Neural cell (in vitro differentiated cells): Measurements from ENCODE around the gene RIN3. TPM values are rescaled to one million over a fixed set of nuclear protein-coding genes. Genes with fewer than 3 reads are reported as not detected.

Source experiments
- H2AFZ ChIP-seq: fragments of 200-600, 300-800 bp; sonication (generic), shearing (Covaris generic); 2 replicates; pipeline ENCODE4 v1.6.0; 2014; ENCODE audit warnings: low read depth, mild to moderate bottlenecking, antibody characterized with exemption, low read length, moderate library complexity
- H3F3A ChIP-seq: fragments of 200-600 bp; shearing (Covaris generic); 2 replicates; pipeline ENCODE4 v1.6.1; 2016; ENCODE audit warnings: mild to moderate bottlenecking, moderate library complexity, mixed read lengths, antibody characterized with exemption, low read length; ENCODE audit not compliant: insufficient read depth, poor library complexity, severe bottlenecking
- H3K27ac ChIP-seq: fragments of 200-600, 300-800 bp; sonication (generic), shearing (Covaris generic); 2 replicates; pipeline ENCODE4 v1.5.1; 2014; ENCODE audit warnings: mild to moderate bottlenecking, low read length, moderate library complexity
- H3K27me3 ChIP-seq: fragments of 300-800, 200-600 bp; sonication (generic), shearing (Covaris generic); 2 replicates; pipeline ENCODE4 v1.6.0; 2014; ENCODE audit warnings: mild to moderate bottlenecking, low read depth, low read length, moderate library complexity; ENCODE audit not compliant: insufficient read depth
- H3K36me3 ChIP-seq: fragments of 300-800, 200-600 bp; sonication (generic), shearing (Covaris generic); 2 replicates; pipeline ENCODE4 v1.5.1; 2014; ENCODE audit warnings: mild to moderate bottlenecking, antibody characterized with exemption, low read length, moderate library complexity; ENCODE audit not compliant: insufficient read depth
- H3K4me2 ChIP-seq: fragments of 300-800, 200-600 bp; sonication (generic), shearing (Covaris generic); 2 replicates; pipeline ENCODE4 v1.6.0; 2014; ENCODE audit warnings: mild to moderate bottlenecking, low read length
- H3K4me3 ChIP-seq: fragments of 300-800, 200-600 bp; sonication (generic), shearing (Covaris generic); 2 replicates; pipeline ENCODE4 v1.5.1; 2014; ENCODE audit warnings: mild to moderate bottlenecking, low read length, moderate library complexity
- H3K79me2 ChIP-seq: fragments of 200-600 bp; shearing (Covaris generic); replicated peaks from 2 replicates; pipeline ENCODE4 v1.6.0; 2014; ENCODE audit warnings: mild to moderate bottlenecking, low read length, moderate library complexity; ENCODE audit not compliant: insufficient read depth
- H3K9ac ChIP-seq: fragments of 300-800, 200-600 bp; sonication (generic), shearing (Covaris generic); 2 replicates; pipeline ENCODE4 v1.6.1; 2016; ENCODE audit warnings: mild to moderate bottlenecking, low read length, mixed read lengths
- H3K9me2 ChIP-seq: fragments of 200-600 bp; shearing (Covaris generic); 2 replicates; pipeline ENCODE4 v1.6.1; 2016; ENCODE audit warnings: mild to moderate bottlenecking, low read length, mixed read lengths; ENCODE audit not compliant: insufficient read depth
- H3K9me3 ChIP-seq: fragments of 200-600, 300-800 bp; sonication (generic), shearing (Covaris generic); 2 replicates; pipeline ENCODE4 v1.6.1; 2016; ENCODE audit warnings: mild to moderate bottlenecking, mixed run types, low read length, moderate library complexity, mixed read lengths
- H4K20me1 ChIP-seq: fragments of 200-600 bp; shearing (Covaris generic); 2 replicates; pipeline ENCODE4 v1.6.1; 2016; ENCODE audit warnings: mild to moderate bottlenecking, mixed run types; ENCODE audit not compliant: insufficient read depth
- EP300 ChIP-seq: fragments of 450-650 bp; conservative IDR thresholded peaks from 2 replicates; pipeline ENCODE4 v1.6.1; 2014; ENCODE audit warnings: antibody characterized with exemption, mild to moderate bottlenecking, moderate library complexity; ENCODE audit not compliant: poor library complexity, severe bottlenecking
- EZH2 ChIP-seq: fragments of 200-600, 300-800 bp; shearing (Covaris generic), sonication (generic); IDR thresholded peaks from 2 replicates; pipeline ENCODE4 v1.6.1; 2014; ENCODE audit warnings: antibody characterized with exemption, low read length, borderline replicate concordance, mild to moderate bottlenecking; ENCODE audit not compliant: insufficient read depth, poor library complexity, severe bottlenecking
- MXI1 ChIP-seq: fragments of 450-650 bp; conservative IDR thresholded peaks from 2 replicates; pipeline ENCODE4 v1.6.1; 2014; ENCODE audit warnings: antibody characterized with exemption, mild to moderate bottlenecking; ENCODE audit not compliant: poor library complexity, severe bottlenecking
- POLR2AphosphoS5 ChIP-seq: IDR thresholded peaks from 2 replicates; pipeline ENCODE4 v1.6.1; 2012
- RAD21 ChIP-seq: fragments of 450-650 bp; conservative IDR thresholded peaks from 2 replicates; pipeline ENCODE4 v1.6.1; 2014; ENCODE audit warnings: antibody characterized with exemption, mild to moderate bottlenecking, moderate library complexity
- REST ChIP-seq: IDR thresholded peaks from 2 replicates; pipeline ENCODE4 v1.6.1; 2012; ENCODE audit warnings: borderline replicate concordance
- SMC3 ChIP-seq: fragments of 450-650 bp; conservative IDR thresholded peaks from 2 replicates; pipeline ENCODE4 v1.6.1; 2014; ENCODE audit warnings: antibody characterized with exemption, mild to moderate bottlenecking, moderate library complexity; ENCODE audit not compliant: poor library complexity
- TAF1 ChIP-seq: IDR thresholded peaks from 2 replicates; pipeline ENCODE4 v1.6.1; 2012; ENCODE audit warnings: low read depth
- polyA plus RNA-seq: library from polyadenylated mRNA; depleted of rRNA; stranded (reverse); fragments of >200 nt; gene quantifications from 2 replicates; pipeline ENCODE4 v1.2.3, GENCODE V29; 2014
- TF ChIP-seq, protein P1 (sequence below): fragments of 450-650 bp; IDR thresholded peaks from 2 replicates; pipeline ENCODE4 v1.5.1; 2014; ENCODE audit warnings: antibody characterized with exemption, mild to moderate bottlenecking, moderate library complexity; ENCODE audit not compliant: poor library complexity, severe bottlenecking

The RIN3 gene
- polyA plus RNA-seq, 1 donor from 2014 or later = not detected

DNA sequence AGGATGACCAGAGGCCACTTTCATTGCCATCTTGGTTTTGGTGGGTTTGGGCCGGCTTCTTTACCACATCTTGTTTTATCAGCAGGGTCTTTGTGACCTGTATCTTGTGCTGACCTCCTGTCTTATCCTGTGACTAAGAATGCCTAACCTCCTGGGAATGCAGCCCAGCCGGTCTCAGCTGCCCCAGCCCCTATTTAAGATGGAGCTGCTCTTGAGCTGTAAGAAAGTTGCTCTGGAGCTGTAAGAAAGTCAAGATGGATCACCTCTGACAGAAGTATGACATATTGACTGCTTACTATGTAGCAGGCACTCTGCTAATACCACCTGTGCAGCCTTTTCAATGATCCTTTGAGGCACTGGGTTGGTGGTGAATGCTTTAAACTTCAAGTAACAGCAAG is 52.1 kb downstream of the RIN3 start (continued):
- TF ChIP-seq SMC3 (no peak), EP300 (no peak)

DNA sequence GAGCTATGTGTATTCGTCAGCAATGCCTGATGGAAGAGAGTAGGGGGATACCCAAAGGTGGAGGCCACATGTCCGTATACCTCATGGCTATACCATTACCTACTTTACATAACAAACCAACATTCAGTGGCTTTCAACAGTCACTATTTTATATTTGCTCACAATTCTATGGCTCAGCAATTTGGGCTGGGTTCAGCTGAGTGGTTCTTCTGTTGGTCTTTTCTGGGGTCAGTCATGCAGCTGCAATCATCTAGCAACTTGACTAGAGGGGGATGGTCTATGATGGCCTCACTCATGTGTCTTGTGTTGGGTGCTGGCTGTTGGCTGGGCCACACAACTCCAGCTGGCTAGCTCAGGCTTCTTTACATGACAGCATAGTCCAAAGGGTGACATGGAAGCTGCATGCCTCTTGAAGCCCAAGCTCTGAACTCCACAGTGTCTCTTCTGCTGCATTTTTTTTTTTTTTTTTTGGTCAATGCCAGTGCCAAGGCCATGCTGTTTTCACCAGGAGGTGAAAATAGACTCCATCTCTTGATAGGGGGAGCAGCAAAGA is 53.7 kb downstream of the RIN3 start:
- H3K9me3 ChIP-seq = no peaks in the 10 kb centered on the region
- no peaks in the 10 kb centered on the region for H3F3A ChIP-seq
- H3K4me2 ChIP-seq = no peak overlapping the region
- H3K9me2 ChIP-seq = no peaks in the 10 kb centered on the region
- no peak overlapping the region for H3K27ac ChIP-seq
- no peak overlapping the region for H2AFZ ChIP-seq
- no peaks in the 10 kb centered on the region for H4K20me1 ChIP-seq
- TF ChIP-seq SMC3 = no peak
- no peak for TF ChIP-seq EZH2
- TF ChIP-seq EP300 = no peak
- TF ChIP-seq POLR2AphosphoS5 = no peak
- no peak for TF ChIP-seq MXI1
- TF ChIP-seq TAF1 = no peak
- TF ChIP-seq REST = no peak
- TF ChIP-seq, protein P1, sequence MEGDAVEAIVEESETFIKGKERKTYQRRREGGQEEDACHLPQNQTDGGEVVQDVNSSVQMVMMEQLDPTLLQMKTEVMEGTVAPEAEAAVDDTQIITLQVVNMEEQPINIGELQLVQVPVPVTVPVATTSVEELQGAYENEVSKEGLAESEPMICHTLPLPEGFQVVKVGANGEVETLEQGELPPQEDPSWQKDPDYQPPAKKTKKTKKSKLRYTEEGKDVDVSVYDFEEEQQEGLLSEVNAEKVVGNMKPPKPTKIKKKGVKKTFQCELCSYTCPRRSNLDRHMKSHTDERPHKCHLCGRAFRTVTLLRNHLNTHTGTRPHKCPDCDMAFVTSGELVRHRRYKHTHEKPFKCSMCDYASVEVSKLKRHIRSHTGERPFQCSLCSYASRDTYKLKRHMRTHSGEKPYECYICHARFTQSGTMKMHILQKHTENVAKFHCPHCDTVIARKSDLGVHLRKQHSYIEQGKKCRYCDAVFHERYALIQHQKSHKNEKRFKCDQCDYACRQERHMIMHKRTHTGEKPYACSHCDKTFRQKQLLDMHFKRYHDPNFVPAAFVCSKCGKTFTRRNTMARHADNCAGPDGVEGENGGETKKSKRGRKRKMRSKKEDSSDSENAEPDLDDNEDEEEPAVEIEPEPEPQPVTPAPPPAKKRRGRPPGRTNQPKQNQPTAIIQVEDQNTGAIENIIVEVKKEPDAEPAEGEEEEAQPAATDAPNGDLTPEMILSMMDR = no peak
- TF ChIP-seq RAD21 = no peak
- H3K79me2 ChIP-seq = no peaks in the 10 kb centered on the region
- no peaks in the 10 kb centered on the region for H3K36me3 ChIP-seq
- no peak overlapping the region for H3K9ac ChIP-seq
- H3K27me3 ChIP-seq = no peaks in the 10 kb centered on the region
- H3K4me3 ChIP-seq = no peak overlapping the region

DNA sequence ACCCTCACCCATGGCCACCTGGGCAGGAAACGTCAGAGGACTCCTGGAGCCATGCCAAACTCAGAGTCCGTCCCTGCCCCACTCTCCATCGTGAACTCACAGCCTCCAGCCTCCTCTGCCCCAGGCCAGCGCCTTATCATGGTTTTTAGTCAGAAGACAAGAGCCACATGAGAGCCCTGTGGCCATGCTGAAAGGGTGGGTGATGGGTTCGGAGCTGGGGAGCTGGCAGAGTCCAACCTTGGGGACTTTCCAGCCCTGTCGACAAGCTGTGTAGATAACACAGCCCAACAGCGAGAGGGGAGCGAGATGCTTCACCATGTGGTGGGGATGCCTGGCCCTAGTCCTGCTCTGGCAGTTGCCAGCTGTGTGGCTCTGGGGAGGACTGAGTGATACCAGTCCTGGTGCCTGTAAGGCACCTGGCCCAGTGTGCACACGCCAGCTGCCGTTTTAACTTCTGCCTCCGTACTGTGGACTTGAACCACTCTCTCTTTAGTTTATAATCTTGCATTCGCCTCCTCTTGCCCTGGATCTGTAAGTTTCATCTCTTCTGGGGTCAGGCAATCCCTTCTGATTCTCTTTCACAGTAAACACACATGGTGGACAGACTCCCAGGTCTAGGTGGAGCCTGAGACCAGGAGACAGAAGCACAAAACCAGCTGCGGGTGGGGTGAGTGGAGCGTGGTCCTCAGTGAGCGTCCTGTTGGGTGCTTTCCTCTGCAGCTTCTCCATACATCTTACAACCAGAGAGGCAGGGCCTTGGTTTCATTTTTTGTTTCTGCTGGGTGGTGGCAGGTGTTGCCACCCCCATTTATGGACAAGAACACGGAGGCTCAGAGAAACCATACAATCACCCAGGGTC is 55.3 kb downstream of the RIN3 start:
- H3F3A ChIP-seq = no peaks in the 10 kb centered on the region
- H2AFZ ChIP-seq = no peak overlapping the region
- no peak overlapping the region for H3K4me3 ChIP-seq
- no peaks in the 10 kb centered on the region for H3K9me2 ChIP-seq
- H4K20me1 ChIP-seq = no peaks in the 10 kb centered on the region
- H3K79me2 ChIP-seq = no peaks in the 10 kb centered on the region
- no peaks in the 10 kb centered on the region for H3K9me3 ChIP-seq
- no peaks in the 10 kb centered on the region for H3K27me3 ChIP-seq
- H3K36me3 ChIP-seq = no peaks in the 10 kb centered on the region
- TF ChIP-seq TAF1 (no peak), SMC3 (no peak), RAD21 (no peak), EP300 (no peak), EZH2 (no peak), POLR2AphosphoS5 (no peak), REST (no peak), MXI1 (no peak)
- TF ChIP-seq, protein P1 = no peak
- H3K9ac ChIP-seq = no peak overlapping the region
- H3K4me2 ChIP-seq = no peak overlapping the region
- no peak overlapping the region for H3K27ac ChIP-seq
